ENCODE results near the gene ZNF91. TPM values are rescaled to one million over a fixed set of nuclear protein-coding genes. Genes with fewer than 3 reads are reported as not detected.
A peak's percentile ranks its signal among the peaks of the same experiment; 100 is the strongest.

Gene ZNF91
- total RNA-seq, 1 donor from 2014 or later = 7.9 TPM

GRCh38 chr19:23394511-23394910 lies 760 bp downstream of the ZNF91 start:
- no peak for FAIRE-seq
- Histone ChIP-seq H3K4me3 (ENCODE audit: low read depth, low read length) (peak overlapping the region; percentile 78), H3K36me3 (ENCODE audit: control insufficient read depth, insufficient read depth, low read length) (no peaks in the 10 kb centered on the region), H3K27me3 (ENCODE audit: control insufficient read depth, insufficient read depth, low read length) (no peaks in the 10 kb centered on the region)
- peak; percentile 8 for DNase-seq (ENCODE audit: low read depth)
- TF ChIP-seq CTCF (IDR thresholded peaks at IDR 0.05; ENCODE audit: insufficient read depth, low read length, severe bottlenecking) = no peak

- H3K4me3 ChIP-seq (ENCODE audit: low read depth, low read length) = no peak overlapping the region
- H3K27me3 ChIP-seq (ENCODE audit: control insufficient read depth, insufficient read depth, low read length) = no peaks in the 10 kb centered on the region
- FAIRE-seq (no peak), DNase-seq (ENCODE audit: low read depth) (peak; percentile 7)
- H3K36me3 ChIP-seq (ENCODE audit: control insufficient read depth, insufficient read depth, low read length) = peaks cover 1% of the 10 kb centered on the region
- no peak for TF ChIP-seq CTCF (IDR thresholded peaks at IDR 0.05; ENCODE audit: insufficient read depth, low read length, severe bottlenecking)
Measured at GRCh38 chr19:23393121-23393520, 2.1 kb downstream of the ZNF91 start.

DNA sequence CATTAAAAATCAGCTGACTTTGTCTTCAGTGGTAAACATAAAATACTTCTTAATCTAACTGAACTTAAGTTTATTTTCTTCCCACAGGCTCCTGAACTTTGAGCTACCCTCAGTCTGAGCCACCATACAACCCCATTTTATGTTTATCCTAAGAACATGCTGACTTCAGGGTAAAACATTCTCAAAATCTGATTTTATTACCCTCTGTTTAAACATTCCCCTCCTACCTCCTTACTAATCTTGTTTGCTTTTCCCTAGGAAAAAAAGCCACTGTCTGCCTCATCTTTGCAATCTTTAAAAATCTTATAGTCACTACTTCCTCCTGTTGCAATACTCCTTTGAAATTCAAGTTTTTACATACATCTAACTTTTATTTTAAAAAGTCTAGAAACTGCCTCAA lies 4.0 kb downstream of the ZNF91 start:
- FAIRE-seq (no peak), DNase-seq (ENCODE audit: low read depth) (no peak)
- Histone ChIP-seq H3K4me3 (ENCODE audit: low read depth, low read length) (no peak overlapping the region), H3K27me3 (ENCODE audit: control insufficient read depth, insufficient read depth, low read length) (no peaks in the 10 kb centered on the region), H3K36me3 (ENCODE audit: control insufficient read depth, insufficient read depth, low read length) (peaks cover 1% of the 10 kb centered on the region)
- no peak for TF ChIP-seq CTCF (IDR thresholded peaks at IDR 0.05; ENCODE audit: insufficient read depth, low read length, severe bottlenecking)

- Histone ChIP-seq H3K4me3 (ENCODE audit: low read depth, low read length) (no peak overlapping the region), H3K27me3 (ENCODE audit: control insufficient read depth, insufficient read depth, low read length) (no peaks in the 10 kb centered on the region), H3K36me3 (ENCODE audit: control insufficient read depth, insufficient read depth, low read length) (peaks cover 7% of the 10 kb centered on the region)
- no peak for TF ChIP-seq CTCF (IDR thresholded peaks at IDR 0.05; ENCODE audit: insufficient read depth, low read length, severe bottlenecking)
- FAIRE-seq (no peak), DNase-seq (ENCODE audit: low read depth) (no peak)
Measured at GRCh38 chr19:23385404-23385803, 9.9 kb downstream of the ZNF91 start.

GRCh38 chr19:23384858-23385257 lies 10.4 kb downstream of the ZNF91 start:
- FAIRE-seq (no peak), DNase-seq (ENCODE audit: low read depth) (no peak)
- TF ChIP-seq CTCF (IDR thresholded peaks at IDR 0.05; ENCODE audit: insufficient read depth, low read length, severe bottlenecking) = no peak
- Histone ChIP-seq H3K4me3 (ENCODE audit: low read depth, low read length) (no peak overlapping the region), H3K27me3 (ENCODE audit: control insufficient read depth, insufficient read depth, low read length) (no peaks in the 10 kb centered on the region), H3K36me3 (ENCODE audit: control insufficient read depth, insufficient read depth, low read length) (peaks cover 7% of the 10 kb centered on the region)

DNA sequence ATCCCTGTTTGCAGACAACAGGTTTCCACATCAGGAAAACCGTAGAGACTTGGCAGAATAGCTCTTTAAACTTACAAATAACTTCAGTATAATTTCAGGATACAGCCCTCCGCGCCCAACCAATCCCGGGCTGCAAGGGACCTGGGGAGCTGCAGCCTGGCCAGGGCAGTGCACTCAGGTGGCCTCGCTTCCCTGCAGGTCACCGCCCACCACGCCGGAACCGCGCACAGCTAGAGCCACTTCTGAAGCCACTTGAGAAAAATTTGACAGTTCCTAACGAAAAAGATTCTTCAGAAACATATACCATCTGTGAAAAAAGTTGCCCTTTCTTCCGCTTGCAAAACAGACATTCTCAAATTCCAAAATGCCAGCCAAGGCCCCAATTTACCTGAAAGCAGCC lies 11.1 kb downstream of the ZNF91 start:
- no peak for TF ChIP-seq CTCF (IDR thresholded peaks at IDR 0.05; ENCODE audit: insufficient read depth, low read length, severe bottlenecking)
- Histone ChIP-seq H3K27me3 (ENCODE audit: control insufficient read depth, insufficient read depth, low read length) (no peaks in the 10 kb centered on the region), H3K4me3 (ENCODE audit: low read depth, low read length) (no peak overlapping the region), H3K36me3 (ENCODE audit: control insufficient read depth, insufficient read depth, low read length) (peaks cover 12% of the 10 kb centered on the region)
- FAIRE-seq (no peak), DNase-seq (ENCODE audit: low read depth) (no peak)

All from bronchial epithelial cell (primary cell).